ENCODE measurements around the gene GPR84. TPM values are rescaled to one million over a fixed set of nuclear protein-coding genes. Genes with fewer than 3 reads are reported as not detected.

GPR84 gene
- total and polyA plus RNA-seq, 2 of the 8 experiments (the other 6 are each of a cell fraction or from before 2014, with no cell fraction given): 0.09 TPM; not detected in 1

DNA sequence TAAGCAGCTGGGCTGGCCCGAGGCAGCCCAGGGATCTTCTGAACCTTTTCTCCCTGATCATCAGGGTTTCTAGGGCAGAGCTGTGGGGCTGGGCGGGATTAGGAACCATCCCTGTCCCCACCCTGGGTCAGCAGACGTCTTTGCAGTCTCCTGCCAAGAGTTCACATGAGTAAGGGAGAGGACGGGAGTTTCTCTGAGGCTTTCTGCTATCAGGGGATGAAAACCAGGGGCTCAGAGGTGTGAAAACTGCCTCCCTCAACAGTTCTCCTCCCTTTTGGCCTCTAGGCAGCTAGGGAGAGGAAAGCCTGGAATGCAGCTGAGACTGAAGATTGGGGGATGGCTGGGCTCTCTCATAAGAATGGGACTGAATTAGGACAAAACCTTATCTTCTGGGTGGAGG is 12.3 kb upstream of the GPR84 start:
- peaks cover 0 to 11% (median 7%) of the 10 kb centered on the region in 4 experiments; a peak in 5 of 7 replicates for H3K4me1 ChIP-seq (replicated peaks in 1 of 4; ENCODE audit: control insufficient read depth in 3 of 4, insufficient read depth in 4 of 4, low read length in 3 of 4)
- TF ChIP-seq TBP (IDR thresholded peaks at IDR 0.05; ENCODE audit: low read depth, low read length) (no peak), GTF2F1 (IDR thresholded peaks at IDR 0.05; ENCODE audit: borderline replicate concordance, low read depth, low read length) (no peak), SIX5 (IDR thresholded peaks at IDR 0.05; ENCODE audit: low read depth, low read length) (no peak)
- TF ChIP-seq, protein P1, sequence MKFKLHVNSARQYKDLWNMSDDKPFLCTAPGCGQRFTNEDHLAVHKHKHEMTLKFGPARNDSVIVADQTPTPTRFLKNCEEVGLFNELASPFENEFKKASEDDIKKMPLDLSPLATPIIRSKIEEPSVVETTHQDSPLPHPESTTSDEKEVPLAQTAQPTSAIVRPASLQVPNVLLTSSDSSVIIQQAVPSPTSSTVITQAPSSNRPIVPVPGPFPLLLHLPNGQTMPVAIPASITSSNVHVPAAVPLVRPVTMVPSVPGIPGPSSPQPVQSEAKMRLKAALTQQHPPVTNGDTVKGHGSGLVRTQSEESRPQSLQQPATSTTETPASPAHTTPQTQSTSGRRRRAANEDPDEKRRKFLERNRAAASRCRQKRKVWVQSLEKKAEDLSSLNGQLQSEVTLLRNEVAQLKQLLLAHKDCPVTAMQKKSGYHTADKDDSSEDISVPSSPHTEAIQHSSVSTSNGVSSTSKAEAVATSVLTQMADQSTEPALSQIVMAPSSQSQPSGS (IDR thresholded peaks at IDR 0.05; ENCODE audit: low read length): no peak
- H2AFZ ChIP-seq (ENCODE audit: low read length): no peak overlapping the region
- no peak overlapping the region for H4K91ac ChIP-seq (replicated peaks; ENCODE audit: insufficient read length, low read length)
- peaks cover 2% of the 10 kb centered on the region; the same call in 1 of the 2 replicates for H3K23me2 ChIP-seq (ENCODE audit: low read depth, low read length)
- no peak overlapping the region for H2BK20ac ChIP-seq (ENCODE audit: low read length)
- H3K9me3 ChIP-seq (ENCODE audit: insufficient read depth in 2 of 2, low read depth in 1 of 2, low read length in 1 of 2): no peaks in the 10 kb centered on the region
- no peak overlapping the region for H3K4ac ChIP-seq (replicated peaks; ENCODE audit: insufficient read length, low read depth, low read length)
- no peak overlapping the region for H3K4me3 ChIP-seq (ENCODE audit: extremely low read depth in 1 of 4, insufficient read depth in 2 of 4, low read depth in 3 of 4, low read length in 4 of 4)
- CTCF ChIA-PET (ENCODE audit: partially characterized antibody): interaction anchor here (0.5 to 9.7 kb wide), 4 partner anchors 15 to 160 kb away, joined by 3 to 110 read pairs (median 4); no protein-coding TSS in a partner anchor
- H2BK120ac ChIP-seq (replicated peaks; ENCODE audit: low read depth, low read length): no peak overlapping the region
- no peak overlapping the region for H3K9ac ChIP-seq (replicated peaks in 1 of 4; ENCODE audit: extremely low read depth in 1 of 4, low read depth in 3 of 4, low read length in 3 of 4)
- H3K27ac ChIP-seq (ENCODE audit: low read depth, low read length): no peak overlapping the region
- H2AK5ac ChIP-seq (ENCODE audit: low read depth, low read length): no peak overlapping the region
- H3K18ac ChIP-seq (ENCODE audit: extremely low read depth, low read length): no peak overlapping the region
- no peak for FAIRE-seq
- H3K23ac ChIP-seq (ENCODE audit: insufficient read length): no peak overlapping the region
- H4K8ac ChIP-seq (ENCODE audit: extremely low read depth, insufficient read depth, low read length): no peak overlapping the region
- H3K14ac ChIP-seq (ENCODE audit: insufficient read length): no peak overlapping the region
- no peak overlapping the region for H2BK5ac ChIP-seq (ENCODE audit: low read depth, low read length)
- POLR2A ChIA-PET (ENCODE audit: partially characterized antibody): interaction anchor here (1.0 to 1.2 kb wide), 2 partner anchors 9 to 90 kb away, joined by 3 to 4 read pairs; no protein-coding TSS in a partner anchor
- H2BK12ac ChIP-seq (ENCODE audit: low read depth, low read length): no peak overlapping the region
- H3K56ac ChIP-seq (replicated peaks; ENCODE audit: insufficient read length, low read depth, low read length): no peak overlapping the region
- DNase-seq (ENCODE audit: low read depth in 1 of 2, low spot score in 2 of 2): no peak
- H3K27me3 ChIP-seq (replicated peaks in 1 of 4; ENCODE audit: control insufficient read depth in 3 of 4, extremely low read depth in 1 of 4, insufficient read depth in 3 of 4, low read length in 3 of 4): peaks cover 0 to 3% (median 1%) of the 10 kb centered on the region in 4 experiments; a peak in 2 of 7 replicates
- peaks cover 10 to 11% of the 10 kb centered on the region in 2 experiments for H4K20me1 ChIP-seq (replicated peaks in 1 of 2; ENCODE audit: control insufficient read depth in 1 of 2, insufficient read depth in 2 of 2, low read length in 2 of 2)
- 0 out of 2 replicates have a peak, but pooled peaks cover 2% of the 10 kb centered on the region for H3K79me1 ChIP-seq (ENCODE audit: low read depth, low read length)
- H3K4me2 ChIP-seq (ENCODE audit: insufficient read depth in 1 of 2, low read depth in 2 of 2, low read length in 2 of 2): no peak overlapping the region
- no peak overlapping the region for H4K5ac ChIP-seq (ENCODE audit: insufficient read length, low read depth, low read length)
- WGBS, 2 experiments (ENCODE audit: extremely low coverage in 1 of 2, insufficient coverage in 1 of 2, insufficient read length in 1 of 2, insufficient replicate concordance in 2 of 2, low coverage in 1 of 2, low lambda C conversion rate in 2 of 2, missing lambda C conversion rate in 1 of 2): 89% methylated on average over 4 of the region's 4 CpGs; no CpG with 5 or more reads in 1 of the 2 experiments
- H2BK15ac ChIP-seq (ENCODE audit: low read length): no peak overlapping the region
- no peaks in the 10 kb centered on the region for H3K79me2 ChIP-seq (ENCODE audit: control insufficient read depth in 1 of 2, insufficient read depth in 2 of 2, low read length in 2 of 2)
- peaks cover 2 to 12% (median 5%) of the 10 kb centered on the region in 4 experiments; a peak in 4 of 8 replicates for H3K36me3 ChIP-seq (ENCODE audit: control insufficient read depth in 2 of 4, insufficient read depth in 4 of 4, low read length in 3 of 4)

All from H1 (cell line).